BE2C (cell line): ENCODE results near the gene TBC1D21.

Experiments used
- DNase-seq: peaks from one replicate; pipeline ENCODE4 v3.0.0-alpha.2; 2020
- H3K27me3 ChIP-seq: fragments of 250-450 bp; sonication (Bioruptor Pico); 2 replicates; pipeline ENCODE4 v1.5.1; 2020; ENCODE audit warnings: mild to moderate bottlenecking
- H3K36me3 ChIP-seq: fragments of 250-450 bp; sonication (Bioruptor Pico); 2 replicates; pipeline ENCODE4 v1.5.1; 2020; ENCODE audit warnings: mild to moderate bottlenecking
- H3K4me1 ChIP-seq: fragments of 250-450 bp; sonication (Bioruptor Pico); 2 replicates; pipeline ENCODE4 v1.5.1; 2020
- H3K4me3 ChIP-seq: 2 replicates; pipeline ENCODE4 v1.5.1; 2011; ENCODE audit warnings: low read depth, low read length
- H3K9me3 ChIP-seq: fragments of 250-450 bp; sonication (Bioruptor Pico); 2 replicates; pipeline ENCODE4 v1.5.1; 2020
- CTCF ChIP-seq: IDR thresholded peaks from 2 replicates; pipeline ENCODE4 v1.5.1; 2012; ENCODE audit warnings: mild to moderate bottlenecking, low read depth, low read length

TBC1D21 gene

GRCh38 chr15:73922186-73923151 lies 49.1 kb downstream of the TBC1D21 start:
- Histone ChIP-seq H3K4me1 (peaks cover 41% of the 10 kb centered on the region), H3K4me3 (peak overlapping the region; percentile 18)
- DNase-seq = peak; percentile 83

DNA sequence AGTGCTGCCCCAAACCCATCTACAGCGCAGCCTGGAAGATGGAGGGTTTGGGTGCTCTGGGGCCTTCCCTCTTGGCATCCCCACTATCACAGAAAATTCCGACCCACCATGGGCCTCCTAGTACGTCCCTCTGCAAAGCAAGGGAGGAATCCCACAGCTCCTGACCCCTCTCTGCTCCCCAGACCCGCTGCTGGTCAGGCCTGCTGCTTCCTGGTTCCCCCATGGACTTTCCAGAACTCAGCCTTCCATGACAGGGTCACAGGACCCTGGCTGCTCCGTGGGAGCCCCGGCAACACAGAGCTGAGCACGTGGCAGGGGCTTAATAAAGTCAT lies 49.8 kb downstream of the TBC1D21 start:
- H3K36me3 ChIP-seq = no peaks in the 10 kb centered on the region
- TF ChIP-seq CTCF = no peak
- peaks cover 15% of the 10 kb centered on the region for H3K27me3 ChIP-seq
- DNase-seq = no peak
- no peaks in the 10 kb centered on the region for H3K9me3 ChIP-seq
- H3K4me3 ChIP-seq = no peak overlapping the region
- peaks cover 44% of the 10 kb centered on the region for H3K4me1 ChIP-seq

More at GRCh38 chr15:73922186-73923151, 49.1 kb downstream of the TBC1D21 start:
- peaks cover 8% of the 10 kb centered on the region for H3K27me3 ChIP-seq
- TF ChIP-seq CTCF = no peak
- no peaks in the 10 kb centered on the region for H3K36me3 ChIP-seq
- no peaks in the 10 kb centered on the region for H3K9me3 ChIP-seq

- DNase-seq = no peak
- Histone ChIP-seq H3K9me3 (no peaks in the 10 kb centered on the region), H3K36me3 (no peaks in the 10 kb centered on the region), H3K27me3 (peaks cover 16% of the 10 kb centered on the region), H3K4me1 (peaks cover 45% of the 10 kb centered on the region), H3K4me3 (no peak overlapping the region)
- no peak for TF ChIP-seq CTCF
Measured at GRCh38 chr15:73923488-73924164, 50.3 kb downstream of the TBC1D21 start.

- Histone ChIP-seq H3K4me3 (no peak overlapping the region), H3K4me1 (peaks cover 45% of the 10 kb centered on the region), H3K36me3 (no peaks in the 10 kb centered on the region), H3K27me3 (peaks cover 16% of the 10 kb centered on the region), H3K9me3 (no peaks in the 10 kb centered on the region)
- TF ChIP-seq CTCF = no peak
- DNase-seq = peak; percentile 48
Measured at GRCh38 chr15:73924171-73924921, 51.0 kb downstream of the TBC1D21 start.

- no peak for DNase-seq
- H3K9me3 ChIP-seq = no peaks in the 10 kb centered on the region
- H3K27me3 ChIP-seq = peaks cover 16% of the 10 kb centered on the region
- no peaks in the 10 kb centered on the region for H3K36me3 ChIP-seq
- no peak for TF ChIP-seq CTCF
- peak overlapping the region; percentile 8; the same call in 1 of the 2 replicates for H3K4me3 ChIP-seq
- peaks cover 45% of the 10 kb centered on the region for H3K4me1 ChIP-seq
Measured at GRCh38 chr15:73925848-73926218, 52.5 kb downstream of the TBC1D21 start.
